Endothelial cell (in vitro differentiated cells): ENCODE measurements around the gene LINGO3. TPM values are rescaled to one million over a fixed set of nuclear protein-coding genes. Genes with fewer than 3 reads are reported as not detected.
A peak's percentile ranks its signal among the peaks of the same experiment; 100 is the strongest.

ENCODE experiments used
- DNase-seq: peaks from one replicate; pipeline ENCODE4 v3.0.0; 2021; ENCODE audit warnings: low spot score
- H3K27ac Mint-ChIP-seq: one replicate; pipeline ENCODE4 v1.8.0; 2021; ENCODE audit warnings: mixed read lengths, inconsistent platforms; ENCODE audit not compliant: unreplicated experiment
- H3K27me3 Mint-ChIP-seq: one replicate; pipeline ENCODE4 v1.8.0; 2021; ENCODE audit warnings: mild to moderate bottlenecking, moderate library complexity, mixed read lengths, inconsistent platforms; ENCODE audit not compliant: unreplicated experiment
- H3K36me3 Mint-ChIP-seq: one replicate; pipeline ENCODE4 v1.8.0; 2021; ENCODE audit warnings: mild to moderate bottlenecking, low read depth, mixed read lengths, inconsistent platforms; ENCODE audit not compliant: unreplicated experiment
- H3K4me1 Mint-ChIP-seq: one replicate; pipeline ENCODE4 v1.8.0; 2021; ENCODE audit warnings: mild to moderate bottlenecking, mixed read lengths, inconsistent platforms; ENCODE audit not compliant: unreplicated experiment
- H3K4me3 Mint-ChIP-seq: one replicate; pipeline ENCODE4 v1.8.0; 2021; ENCODE audit warnings: mild to moderate bottlenecking, mixed read lengths, inconsistent platforms; ENCODE audit not compliant: unreplicated experiment
- H3K9me3 Mint-ChIP-seq: one replicate; pipeline ENCODE4 v1.8.0; 2021; ENCODE audit warnings: mixed read lengths, inconsistent platforms; ENCODE audit not compliant: unreplicated experiment
- CTCF ChIP-seq: fragments of 200-600 bp; sonication (generic); IDR thresholded peaks from one replicate; pipeline ENCODE4 v1.5.0; 2021; ENCODE audit warnings: antibody characterized with exemption; ENCODE audit not compliant: unreplicated experiment
- total RNA-seq: library from RNA; stranded (reverse); fragmentation: NEBNext Ultra II Directional; extraction: Animal tissue kit (Norgen Biotek cat#: 25700); gene quantifications from one replicate; pipeline ENCODE4 v1.2.1, GENCODE V29; 2021; ENCODE audit not compliant: unreplicated experiment

The LINGO3 gene
- total RNA-seq, 1 donor from 2014 or later: not detected

- DNase-seq: no peak
- Mint-ChIP-seq H3K4me3 (no peak overlapping the region), H3K36me3 (peaks cover 14% of the 10 kb centered on the region), H3K4me1 (peaks cover 7% of the 10 kb centered on the region), H3K27ac (no peak overlapping the region), H3K9me3 (peaks cover 4% of the 10 kb centered on the region), H3K27me3 (peaks cover 10% of the 10 kb centered on the region)
- no peak for TF ChIP-seq CTCF
Observed at GRCh38 chr19:2339644-2340310, 31.8 kb upstream of the LINGO3 start.

GRCh38 chr19:2338751-2339643 is 31.0 kb upstream of the LINGO3 start:
- Mint-ChIP-seq H3K36me3 (peaks cover 14% of the 10 kb centered on the region), H3K27me3 (peaks cover 10% of the 10 kb centered on the region), H3K27ac (no peak overlapping the region), H3K4me3 (no peak overlapping the region), H3K9me3 (peaks cover 4% of the 10 kb centered on the region), H3K4me1 (peaks cover 7% of the 10 kb centered on the region)
- TF ChIP-seq CTCF: no peak
- DNase-seq: no peak

- peaks cover 4% of the 10 kb centered on the region for H3K9me3 Mint-ChIP-seq
- H3K36me3 Mint-ChIP-seq: peaks cover 14% of the 10 kb centered on the region
- H3K27ac Mint-ChIP-seq: no peak overlapping the region
- H3K4me3 Mint-ChIP-seq: no peak overlapping the region
- peaks cover 10% of the 10 kb centered on the region for H3K27me3 Mint-ChIP-seq
- peaks cover 7% of the 10 kb centered on the region for H3K4me1 Mint-ChIP-seq
- TF ChIP-seq CTCF: no peak
- no peak for DNase-seq
Observed at GRCh38 chr19:2338055-2338615, 30.2 kb upstream of the LINGO3 start.

- Mint-ChIP-seq H3K4me1 (peaks cover 7% of the 10 kb centered on the region), H3K4me3 (no peak overlapping the region), H3K27ac (no peak overlapping the region), H3K36me3 (peaks cover 14% of the 10 kb centered on the region), H3K27me3 (peaks cover 10% of the 10 kb centered on the region), H3K9me3 (peaks cover 4% of the 10 kb centered on the region)
- DNase-seq: no peak
- peak; percentile 52 for TF ChIP-seq CTCF
Observed at GRCh38 chr19:2337329-2337707, 29.4 kb upstream of the LINGO3 start.
